ENCODE results near the gene CUTA. TPM values are rescaled to one million over a fixed set of nuclear protein-coding genes. Genes with fewer than 3 reads are reported as not detected.

CUTA gene
- total and polyA plus RNA-seq, 2 of the 13 experiments (the other 11 are each of a cell fraction or from before 2014, with no cell fraction given) = 170 to 180 TPM

DNA sequence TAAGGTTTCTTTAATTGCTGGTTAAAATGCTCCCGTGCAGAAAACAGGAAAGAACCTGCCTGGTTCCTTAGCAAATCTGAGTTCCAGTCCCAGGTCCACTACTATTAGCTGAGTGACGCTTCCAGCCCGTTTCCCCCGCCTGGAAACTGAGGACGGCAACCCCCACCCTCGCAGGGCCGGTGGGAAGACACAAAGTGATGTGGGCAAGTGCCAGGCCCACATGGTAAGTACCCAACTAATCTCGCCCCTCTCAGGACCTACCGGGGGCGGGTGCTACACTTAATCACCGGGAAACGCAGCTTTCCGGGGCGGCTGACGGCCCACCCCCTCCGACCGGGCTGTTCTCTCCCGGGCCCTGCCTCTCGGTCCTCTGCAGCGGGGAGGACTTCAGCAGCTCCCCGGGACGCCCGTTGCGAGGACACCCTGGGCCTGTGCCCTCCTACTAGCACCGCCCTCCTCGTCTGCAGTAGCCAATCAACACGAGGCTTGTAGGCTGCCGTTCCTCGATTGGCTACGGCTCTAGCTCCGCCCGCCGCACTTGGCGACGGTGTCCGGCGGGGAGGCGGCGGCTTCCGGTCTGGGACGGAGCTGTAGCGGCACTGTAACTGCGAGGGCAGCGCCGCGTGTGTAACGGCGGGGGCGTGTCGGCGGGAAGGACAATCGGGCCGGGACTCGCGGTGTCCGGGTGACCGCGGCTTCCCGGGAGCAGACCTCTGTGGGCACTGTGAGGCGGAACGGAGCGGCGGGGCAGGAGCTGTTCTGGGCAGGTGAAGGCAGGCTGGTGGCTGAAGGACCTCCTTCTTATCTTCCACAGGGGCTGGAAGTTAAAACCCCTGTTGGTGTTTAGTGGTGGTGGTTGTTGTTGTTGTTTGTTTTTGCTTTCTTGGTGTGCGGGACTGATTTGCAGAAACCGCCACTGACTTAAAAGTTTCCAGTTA lies 36.4 kb upstream of the CUTA start, which contains the start of gene ZBTB9 (continued):
- TF ChIP-seq, protein P1, sequence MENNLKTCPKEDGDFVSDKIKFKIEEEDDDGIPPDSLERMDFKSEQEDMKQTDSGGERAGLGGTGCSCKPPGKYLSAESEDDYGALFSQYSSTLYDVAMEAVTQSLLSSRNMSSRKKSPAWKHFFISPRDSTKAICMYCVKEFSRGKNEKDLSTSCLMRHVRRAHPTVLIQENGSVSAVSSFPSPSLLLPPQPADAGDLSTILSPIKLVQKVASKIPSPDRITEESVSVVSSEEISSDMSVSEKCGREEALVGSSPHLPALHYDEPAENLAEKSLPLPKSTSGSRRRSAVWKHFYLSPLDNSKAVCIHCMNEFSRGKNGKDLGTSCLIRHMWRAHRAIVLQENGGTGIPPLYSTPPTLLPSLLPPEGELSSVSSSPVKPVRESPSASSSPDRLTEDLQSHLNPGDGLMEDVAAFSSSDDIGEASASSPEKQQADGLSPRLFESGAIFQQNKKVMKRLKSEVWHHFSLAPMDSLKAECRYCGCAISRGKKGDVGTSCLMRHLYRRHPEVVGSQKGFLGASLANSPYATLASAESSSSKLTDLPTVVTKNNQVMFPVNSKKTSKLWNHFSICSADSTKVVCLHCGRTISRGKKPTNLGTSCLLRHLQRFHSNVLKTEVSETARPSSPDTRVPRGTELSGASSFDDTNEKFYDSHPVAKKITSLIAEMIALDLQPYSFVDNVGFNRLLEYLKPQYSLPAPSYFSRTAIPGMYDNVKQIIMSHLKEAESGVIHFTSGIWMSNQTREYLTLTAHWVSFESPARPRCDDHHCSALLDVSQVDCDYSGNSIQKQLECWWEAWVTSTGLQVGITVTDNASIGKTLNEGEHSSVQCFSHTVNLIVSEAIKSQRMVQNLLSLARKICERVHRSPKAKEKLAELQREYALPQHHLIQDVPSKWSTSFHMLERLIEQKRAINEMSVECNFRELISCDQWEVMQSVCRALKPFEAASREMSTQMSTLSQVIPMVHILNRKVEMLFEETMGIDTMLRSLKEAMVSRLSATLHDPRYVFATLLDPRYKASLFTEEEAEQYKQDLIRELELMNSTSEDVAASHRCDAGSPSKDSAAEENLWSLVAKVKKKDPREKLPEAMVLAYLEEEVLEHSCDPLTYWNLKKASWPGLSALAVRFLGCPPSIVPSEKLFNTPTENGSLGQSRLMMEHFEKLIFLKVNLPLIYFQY (CRISPR knock-in tag; IDR thresholded peaks at IDR 0.05; ENCODE audit: borderline replicate concordance) = peak; percentile 31; the same call in 1 of the 2 replicates
- TF ChIP-seq, protein P2, sequence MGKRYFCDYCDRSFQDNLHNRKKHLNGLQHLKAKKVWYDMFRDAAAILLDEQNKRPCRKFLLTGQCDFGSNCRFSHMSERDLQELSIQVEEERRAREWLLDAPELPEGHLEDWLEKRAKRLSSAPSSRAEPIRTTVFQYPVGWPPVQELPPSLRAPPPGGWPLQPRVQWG (CRISPR knock-in tag; IDR thresholded peaks at IDR 0.05; ENCODE audit: borderline replicate concordance, low read depth) = no peak
- TF ChIP-seq KAT8 (CRISPR knock-in tag; IDR thresholded peaks at IDR 0.05) = peak; percentile 98
- TF ChIP-seq, protein P3, sequence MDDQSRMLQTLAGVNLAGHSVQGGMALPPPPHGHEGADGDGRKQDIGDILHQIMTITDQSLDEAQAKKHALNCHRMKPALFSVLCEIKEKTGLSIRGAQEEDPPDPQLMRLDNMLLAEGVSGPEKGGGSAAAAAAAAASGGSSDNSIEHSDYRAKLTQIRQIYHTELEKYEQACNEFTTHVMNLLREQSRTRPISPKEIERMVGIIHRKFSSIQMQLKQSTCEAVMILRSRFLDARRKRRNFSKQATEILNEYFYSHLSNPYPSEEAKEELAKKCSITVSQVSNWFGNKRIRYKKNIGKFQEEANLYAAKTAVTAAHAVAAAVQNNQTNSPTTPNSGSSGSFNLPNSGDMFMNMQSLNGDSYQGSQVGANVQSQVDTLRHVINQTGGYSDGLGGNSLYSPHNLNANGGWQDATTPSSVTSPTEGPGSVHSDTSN (CRISPR knock-in tag; IDR thresholded peaks at IDR 0.05; ENCODE audit: borderline replicate concordance) = no peak; the same call in 1 of the 2 replicates
- peak; percentile 31; the same call in 1 of the 2 replicates for TF ChIP-seq ZBTB38 (CRISPR knock-in tag; IDR thresholded peaks at IDR 0.05)
- peak; percentile 27; the same call in 1 of the 2 replicates for TF ChIP-seq HOXD1 (CRISPR knock-in tag; IDR thresholded peaks at IDR 0.05)
- TF ChIP-seq NAIF1 (CRISPR knock-in tag; IDR thresholded peaks at IDR 0.05; ENCODE audit: borderline replicate concordance) = peak; percentile 38; the same call in 1 of the 2 replicates
- TF ChIP-seq ZNF557 (CRISPR knock-in tag; IDR thresholded peaks at IDR 0.05) = 0 out of 2 replicates have a peak, but pooled peaks have one; percentile 63
- TF ChIP-seq TBL1XR1 (IDR thresholded peaks at IDR 0.05; ENCODE audit: borderline replicate concordance, low read length, partially characterized antibody) = no peak
- TF ChIP-seq ZNF713 (CRISPR knock-in tag; IDR thresholded peaks at IDR 0.05) = peak; percentile 81; the same call in 1 of the 2 replicates
- peak; percentile 98 for TF ChIP-seq ZC3H13 (CRISPR knock-in tag; IDR thresholded peaks at IDR 0.05)
- no peak for TF ChIP-seq ZNF670 (CRISPR knock-in tag; IDR thresholded peaks at IDR 0.05; ENCODE audit: borderline replicate concordance)
- TF ChIP-seq ZNF382 (CRISPR knock-in tag; IDR thresholded peaks at IDR 0.05; ENCODE audit: borderline replicate concordance) = no peak
- TF ChIP-seq, protein P4, sequence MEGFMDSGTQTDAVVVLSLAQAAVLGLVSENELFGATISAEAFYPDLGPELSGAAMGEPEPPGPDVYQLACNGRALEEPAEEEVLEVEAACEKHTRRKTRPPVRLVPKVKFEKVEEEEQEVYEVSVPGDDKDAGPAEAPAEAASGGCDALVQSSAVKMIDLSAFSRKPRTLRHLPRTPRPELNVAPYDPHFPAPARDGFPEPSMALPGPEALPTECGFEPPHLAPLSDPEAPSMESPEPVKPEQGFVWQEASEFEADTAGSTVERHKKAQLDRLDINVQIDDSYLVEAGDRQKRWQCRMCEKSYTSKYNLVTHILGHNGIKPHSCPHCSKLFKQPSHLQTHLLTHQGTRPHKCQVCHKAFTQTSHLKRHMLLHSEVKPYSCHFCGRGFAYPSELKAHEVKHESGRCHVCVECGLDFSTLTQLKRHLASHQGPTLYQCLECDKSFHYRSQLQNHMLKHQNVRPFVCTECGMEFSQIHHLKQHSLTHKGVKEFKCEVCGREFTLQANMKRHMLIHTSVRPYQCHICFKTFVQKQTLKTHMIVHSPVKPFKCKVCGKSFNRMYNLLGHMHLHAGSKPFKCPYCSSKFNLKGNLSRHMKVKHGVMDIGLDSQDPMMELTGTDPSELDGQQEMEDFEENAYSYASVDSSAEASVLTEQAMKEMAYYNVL (CRISPR knock-in tag; IDR thresholded peaks at IDR 0.05; ENCODE audit: borderline replicate concordance) = peak; percentile 64; the same call in 1 of the 2 replicates
- peak; percentile 96 for TF ChIP-seq ZNF350 (CRISPR knock-in tag; IDR thresholded peaks at IDR 0.05; ENCODE audit: borderline replicate concordance, low read depth)
- no peak; the same call in none of the 2 replicates for TF ChIP-seq STAG1 (CRISPR knock-in tag; IDR thresholded peaks at IDR 0.05)
- no peak; the same call in 1 of the 2 replicates for TF ChIP-seq ZMYM3 (CRISPR knock-in tag; IDR thresholded peaks at IDR 0.05)
- TF ChIP-seq ATF1 (CRISPR knock-in tag; IDR thresholded peaks at IDR 0.05) = peak; percentile 89
- peak; percentile 91; the same call in 1 of the 2 replicates for TF ChIP-seq ARHGAP35 (CRISPR knock-in tag; IDR thresholded peaks at IDR 0.05; ENCODE audit: borderline replicate concordance)
- peak; percentile 92 for TF ChIP-seq ZNF775 (CRISPR knock-in tag; IDR thresholded peaks at IDR 0.05; ENCODE audit: borderline replicate concordance)

Data from HepG2 (cell line).